HT-29 (cell line): Measurements from ENCODE around the gene ADARB2. TPM values are rescaled to one million over a fixed set of nuclear protein-coding genes. Genes with fewer than 3 reads are reported as not detected.

Experiments used
- DNase-seq: peaks from one replicate; pipeline ENCODE4 v3.0.0-alpha.2; 2015; ENCODE audit warnings: low spot score
- total RNA-seq: library from RNA; depleted of rRNA; stranded (reverse); fragments of >200 nt; shearing (Covaris generic); gene quantifications from 2 replicates; pipeline ENCODE4 v1.2.3, GENCODE V29; 2014

The ADARB2 gene
- total RNA-seq, 1 experiment from 2014 or later = not detected

DNA sequence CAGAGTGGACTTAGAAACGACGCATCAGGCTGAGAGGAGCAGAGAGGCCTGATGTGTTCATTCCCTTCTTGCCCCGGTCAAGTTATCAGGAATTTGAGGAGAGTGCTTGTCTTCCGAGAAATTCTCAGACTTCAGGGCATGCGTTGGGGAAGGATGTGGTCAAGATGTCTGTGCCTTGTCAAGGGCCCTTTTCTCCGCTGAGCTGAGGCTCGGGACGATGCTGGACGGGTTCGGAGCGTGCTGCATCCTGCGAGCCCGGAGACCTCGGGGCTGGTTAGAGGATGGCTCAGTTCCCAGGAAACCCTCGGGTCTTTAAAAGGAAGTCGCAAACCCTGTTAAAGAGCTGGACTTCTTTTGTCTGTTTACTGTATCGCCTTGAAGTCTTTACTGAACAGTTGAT is 325.4 kb downstream of the ADARB2 start:
- no peak for DNase-seq

DNA sequence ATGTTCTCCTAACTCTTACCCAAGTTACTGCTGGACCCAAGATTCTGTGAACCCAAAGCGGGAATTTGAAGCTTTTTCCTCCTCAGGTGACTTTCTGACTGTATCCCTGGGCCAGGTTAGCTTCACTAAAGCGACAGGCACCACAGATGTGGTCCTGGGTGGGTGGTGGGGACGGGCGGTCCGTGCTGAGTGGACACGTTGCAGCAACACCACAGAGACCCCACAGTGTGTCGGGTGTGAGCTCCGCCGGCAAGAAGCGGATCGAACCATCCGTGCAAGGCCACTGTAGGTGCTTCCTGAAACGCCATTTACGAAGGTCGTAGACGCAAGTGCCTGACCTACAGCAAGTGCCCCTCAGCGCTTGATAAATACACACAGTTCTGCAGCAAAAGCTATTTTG is 325.9 kb downstream of the ADARB2 start:
- no peak for DNase-seq

DNA sequence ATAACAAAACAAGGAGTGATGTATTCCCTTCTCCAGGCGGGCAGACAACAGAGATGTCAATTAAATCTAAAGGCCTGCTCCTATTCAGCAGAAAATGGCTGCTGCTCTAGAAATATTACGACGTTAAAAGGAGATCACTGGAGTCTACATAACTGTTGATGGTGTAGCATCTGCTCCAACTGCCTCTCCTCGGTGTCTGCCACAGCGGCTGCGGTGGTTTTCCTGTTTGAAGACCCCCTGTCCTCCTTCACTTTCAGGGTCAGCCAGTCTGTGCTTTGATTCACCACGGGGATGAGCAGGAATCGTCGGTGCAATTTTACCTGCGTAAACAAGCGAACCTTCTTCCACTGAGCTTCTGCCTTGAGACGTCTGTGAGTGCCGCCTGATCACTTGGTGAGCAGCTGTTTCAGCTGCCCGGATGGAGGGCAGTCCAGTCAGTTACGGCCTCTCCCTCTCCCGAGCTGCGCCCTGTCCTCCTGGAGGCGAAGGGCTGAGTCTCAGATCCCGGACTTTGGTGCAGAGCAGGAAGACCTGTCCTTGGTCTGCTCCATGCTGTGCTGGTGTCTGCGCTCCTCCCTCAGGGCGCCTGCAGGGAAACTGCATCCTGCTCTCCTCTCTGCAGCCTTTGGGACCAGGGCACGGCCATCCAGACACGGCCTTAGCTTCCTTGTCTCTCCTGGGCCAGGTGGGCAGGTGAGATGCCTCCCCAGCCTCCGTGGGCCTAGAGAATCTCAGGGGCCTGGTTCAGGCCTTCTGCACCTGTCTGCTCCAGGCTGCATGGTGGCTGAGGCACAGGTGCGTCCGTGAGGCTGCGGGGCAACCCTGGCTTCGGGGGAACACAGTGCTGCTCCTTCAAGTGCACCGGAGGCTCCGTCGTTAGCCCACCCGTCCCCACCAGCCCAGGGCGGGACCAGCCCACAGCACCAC is 326.6 kb downstream of the ADARB2 start:
- DNase-seq = no peak

DNA sequence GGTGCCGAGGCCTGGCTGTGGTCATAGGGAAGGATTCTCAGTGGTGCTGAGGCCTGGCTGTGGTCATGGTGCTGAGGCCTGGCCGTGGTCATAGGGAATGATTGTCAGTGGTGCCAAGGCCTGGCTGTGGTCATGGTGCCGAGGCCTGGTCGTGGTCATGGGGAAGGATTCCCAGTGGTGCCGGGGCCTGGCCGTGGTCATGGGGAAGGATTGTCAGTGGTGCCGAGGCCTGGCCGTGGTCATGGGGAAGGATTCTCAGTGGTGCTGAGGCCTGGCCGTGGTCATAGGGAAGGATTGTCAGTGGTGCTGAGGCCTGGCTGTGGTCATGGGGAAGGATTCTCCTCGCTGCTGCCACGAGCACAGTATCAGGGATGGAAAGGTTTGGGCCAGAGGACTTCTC is 327.3 kb downstream of the ADARB2 start:
- no peak for DNase-seq

DNA sequence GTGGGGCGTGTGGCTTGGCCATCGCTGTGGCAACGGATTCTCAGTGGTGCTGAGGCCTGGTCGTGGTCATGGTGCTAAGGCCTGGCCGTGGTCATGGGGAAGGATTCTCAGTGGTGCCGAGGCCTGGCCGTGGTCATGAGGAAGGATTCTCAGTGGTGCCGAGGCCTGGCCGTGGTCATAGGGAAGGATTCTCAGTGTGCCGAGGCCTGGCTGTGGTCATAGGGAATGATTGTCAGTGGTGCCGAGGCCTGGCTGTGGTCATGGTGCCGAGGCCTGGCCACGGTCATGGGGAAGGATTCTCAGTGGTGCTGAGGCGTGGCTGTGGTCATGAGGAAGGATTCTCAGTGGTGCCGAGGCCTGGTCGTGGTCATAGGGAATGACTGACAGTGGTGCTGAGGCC is 327.9 kb downstream of the ADARB2 start:
- no peak for DNase-seq

DNA sequence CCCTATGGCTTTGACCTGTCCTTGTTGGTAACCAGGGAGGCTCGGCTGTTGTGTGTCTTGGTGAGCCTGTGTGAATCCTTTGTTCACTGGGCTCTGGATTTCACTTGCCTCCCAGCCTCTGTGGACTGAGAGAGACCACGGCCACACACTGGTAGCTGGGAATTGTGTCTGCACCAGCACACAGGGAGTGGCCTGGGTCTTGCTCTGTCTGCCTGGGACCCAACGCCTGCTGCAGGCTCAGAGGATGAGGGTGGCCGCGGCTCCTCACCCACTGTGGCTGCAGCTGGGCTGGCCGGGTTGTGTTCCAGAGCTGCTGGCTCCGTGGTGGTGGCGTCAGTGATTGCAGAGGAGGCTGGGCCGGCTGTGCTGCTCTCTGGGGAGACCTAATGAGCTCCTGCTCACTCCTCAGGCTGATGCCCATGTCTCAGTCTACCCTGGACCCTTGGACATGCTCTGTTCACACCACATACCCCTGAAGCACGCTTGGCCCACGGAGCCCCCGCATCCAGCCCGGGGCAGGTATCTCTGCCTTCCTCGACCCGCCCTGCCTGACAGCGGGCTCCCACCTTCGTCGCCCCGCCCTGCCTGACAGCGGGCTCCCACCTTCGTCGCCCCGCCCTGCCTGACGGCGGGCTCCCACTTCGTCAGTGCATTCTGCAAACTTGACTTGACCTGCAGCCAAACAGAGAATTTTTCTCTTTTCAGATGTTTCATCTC is 328.5 kb downstream of the ADARB2 start:
- DNase-seq = no peak

DNA sequence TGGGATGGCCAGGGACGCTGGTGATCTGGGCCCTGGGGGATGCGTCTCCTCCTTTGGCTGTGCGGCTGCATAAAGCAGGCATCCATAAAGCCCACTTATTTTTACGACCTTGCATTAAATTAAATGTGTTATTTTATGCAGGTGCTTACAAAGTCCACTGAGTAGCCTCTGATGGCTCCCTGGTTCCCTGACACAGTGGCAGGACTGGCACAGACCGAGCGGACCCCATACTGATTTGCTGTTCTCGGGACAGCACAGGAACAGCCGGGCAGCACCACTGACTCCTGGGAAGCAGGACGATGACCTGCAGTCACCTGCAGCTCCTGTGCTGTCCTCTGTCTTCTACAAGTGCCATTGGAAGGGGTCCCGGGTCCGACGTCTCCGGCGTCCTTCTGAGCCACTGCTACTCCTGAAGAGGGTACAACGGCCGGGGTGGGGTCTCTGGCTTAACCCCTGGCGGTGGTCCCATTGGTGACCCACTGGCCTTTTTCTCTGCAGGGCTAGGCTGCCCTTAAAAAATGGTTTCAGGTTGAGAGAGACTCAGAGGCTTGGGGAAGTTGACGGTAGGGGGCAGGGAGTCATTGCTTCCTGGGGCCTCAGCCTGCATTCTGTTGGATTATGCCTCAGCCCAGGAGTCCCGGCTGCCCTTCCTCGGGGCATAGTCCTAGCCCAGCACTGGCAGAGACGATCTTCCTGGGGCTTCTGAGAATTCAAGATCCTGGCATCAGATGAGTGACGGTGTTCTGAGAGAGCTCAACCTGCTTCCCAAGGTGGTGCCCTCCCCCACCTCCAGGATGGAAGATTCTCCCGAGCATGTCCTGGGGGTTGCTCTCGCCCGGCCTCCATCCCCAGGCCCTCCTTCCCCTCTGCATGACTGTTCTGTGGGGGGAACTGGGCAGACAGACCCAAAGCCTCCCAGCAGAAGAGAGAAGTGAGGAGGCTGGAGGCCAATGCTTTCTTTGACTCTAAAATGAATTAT is 330.1 kb downstream of the ADARB2 start:
- DNase-seq = no peak

DNA sequence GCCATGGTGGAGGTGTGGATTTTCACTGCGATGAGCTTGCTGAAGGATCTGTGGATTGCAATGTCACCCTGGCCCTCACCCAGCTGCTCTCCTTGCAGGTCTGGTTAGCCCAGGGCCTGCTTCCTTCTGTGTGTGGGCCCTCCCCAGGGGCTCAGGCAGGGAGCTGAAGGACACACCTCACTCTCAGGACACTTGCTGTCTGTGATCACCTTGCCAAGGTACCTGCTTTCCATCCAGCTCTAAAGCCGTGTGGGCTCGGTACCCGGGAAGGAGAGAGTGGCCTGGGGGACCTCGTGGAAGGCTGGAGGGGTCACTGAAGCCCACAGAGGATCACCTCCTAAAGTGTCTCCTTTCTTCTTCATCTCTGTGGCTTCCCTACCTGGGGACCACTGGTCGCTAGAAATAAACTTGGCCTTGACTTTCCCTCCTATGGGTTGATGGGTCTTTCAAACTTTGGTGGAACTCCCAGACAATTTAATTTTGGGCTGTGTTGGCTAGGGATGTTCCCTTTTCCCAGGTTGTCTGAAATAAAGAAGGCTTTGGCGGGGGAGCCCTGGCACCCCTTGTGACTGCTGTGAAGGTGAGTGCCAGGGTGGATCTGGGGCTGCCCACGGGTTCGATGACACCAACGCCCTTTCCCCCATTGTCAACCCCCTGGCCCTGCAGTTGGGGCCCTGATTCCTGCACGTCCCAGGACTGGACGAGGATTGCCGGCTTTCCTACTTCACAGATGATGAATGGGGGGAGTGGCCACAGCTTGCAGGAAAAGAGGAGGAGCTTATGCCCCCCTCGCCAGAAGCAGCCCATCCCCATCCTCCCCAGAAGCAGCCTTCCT is 331.0 kb downstream of the ADARB2 start:
- DNase-seq = no peak

DNA sequence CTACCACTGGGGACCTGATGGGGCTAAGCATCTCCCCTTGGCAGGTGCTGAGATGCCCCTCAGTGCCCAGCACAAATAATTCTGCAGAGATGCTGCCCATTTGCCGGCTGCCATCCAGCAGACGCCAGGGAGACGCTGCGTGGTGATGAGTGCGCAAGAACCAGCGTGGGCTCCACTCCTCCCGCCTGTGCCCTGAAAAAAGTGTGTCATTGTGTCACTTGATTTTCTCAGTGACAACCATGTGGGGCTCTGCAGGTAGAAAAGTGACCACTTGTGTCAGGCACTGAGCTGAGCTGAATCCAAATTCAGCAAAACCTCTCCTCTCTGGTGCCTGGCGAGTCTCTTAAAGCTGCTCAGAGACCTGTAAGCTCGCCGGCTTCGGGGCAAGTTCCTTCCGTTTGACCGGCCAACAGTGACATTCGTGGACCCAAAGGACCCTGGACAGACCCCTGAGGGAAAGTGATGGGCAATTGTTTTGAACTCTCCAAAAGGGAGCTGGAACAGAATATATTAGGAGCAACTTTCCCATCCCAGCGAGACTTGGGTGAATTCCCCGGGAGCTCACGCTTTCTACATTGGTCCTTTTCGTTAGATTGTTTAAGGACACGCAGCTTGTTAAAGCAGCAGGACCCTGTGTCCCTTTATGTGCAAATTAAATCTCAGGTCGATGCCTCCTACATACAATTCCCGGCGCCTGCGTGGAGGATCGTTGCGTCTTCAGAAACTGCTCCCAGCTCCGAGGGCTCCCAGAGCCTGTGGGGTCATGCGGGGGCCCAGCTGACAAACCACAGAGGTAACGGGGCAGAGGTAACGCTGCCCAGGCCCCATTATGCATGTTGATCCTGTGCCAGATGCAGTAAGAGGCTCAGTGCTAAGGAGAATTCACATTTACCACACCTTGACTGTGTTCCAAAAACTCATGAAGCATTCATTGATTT is 332.7 kb downstream of the ADARB2 start:
- no peak for DNase-seq

DNA sequence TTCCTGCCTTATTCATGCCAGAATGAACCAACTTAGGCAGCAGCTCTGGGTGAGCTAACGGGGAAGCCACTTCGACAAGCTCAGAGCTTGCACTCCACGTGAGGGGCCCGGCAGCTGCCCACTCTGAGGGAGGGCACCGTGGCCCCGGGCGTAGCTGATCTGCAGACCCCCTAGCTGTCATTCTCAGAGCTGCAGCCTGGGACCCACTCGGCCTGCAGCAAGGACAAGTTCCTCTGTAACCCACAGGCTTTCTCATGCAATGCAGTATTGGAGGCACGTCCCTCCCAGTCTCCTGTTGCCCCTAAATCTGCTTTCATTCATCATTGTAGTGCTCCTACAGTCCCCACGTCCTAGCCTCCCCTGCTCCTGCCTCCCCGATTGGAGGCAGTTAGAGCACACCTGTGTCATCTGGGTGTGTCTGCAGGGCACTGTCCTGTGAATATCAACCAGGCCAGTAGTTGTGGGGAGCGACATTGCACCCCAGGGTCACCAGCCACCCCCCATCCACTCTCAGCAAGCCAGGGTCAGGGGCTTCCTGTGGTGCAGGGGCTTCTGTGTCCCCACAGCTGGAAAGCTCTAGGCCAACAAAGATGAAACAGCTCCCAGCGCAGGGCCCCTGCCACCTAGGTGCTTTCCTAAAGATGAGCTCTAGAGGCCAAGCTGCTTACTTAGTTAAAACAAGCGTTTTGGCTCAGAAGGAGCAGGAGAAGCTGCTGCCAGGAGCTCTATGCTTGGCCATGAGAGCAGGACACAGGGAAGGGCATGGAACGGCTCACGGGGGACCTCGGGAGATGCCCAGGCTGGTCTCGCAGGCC is 333.6 kb downstream of the ADARB2 start:
- DNase-seq = no peak

DNA sequence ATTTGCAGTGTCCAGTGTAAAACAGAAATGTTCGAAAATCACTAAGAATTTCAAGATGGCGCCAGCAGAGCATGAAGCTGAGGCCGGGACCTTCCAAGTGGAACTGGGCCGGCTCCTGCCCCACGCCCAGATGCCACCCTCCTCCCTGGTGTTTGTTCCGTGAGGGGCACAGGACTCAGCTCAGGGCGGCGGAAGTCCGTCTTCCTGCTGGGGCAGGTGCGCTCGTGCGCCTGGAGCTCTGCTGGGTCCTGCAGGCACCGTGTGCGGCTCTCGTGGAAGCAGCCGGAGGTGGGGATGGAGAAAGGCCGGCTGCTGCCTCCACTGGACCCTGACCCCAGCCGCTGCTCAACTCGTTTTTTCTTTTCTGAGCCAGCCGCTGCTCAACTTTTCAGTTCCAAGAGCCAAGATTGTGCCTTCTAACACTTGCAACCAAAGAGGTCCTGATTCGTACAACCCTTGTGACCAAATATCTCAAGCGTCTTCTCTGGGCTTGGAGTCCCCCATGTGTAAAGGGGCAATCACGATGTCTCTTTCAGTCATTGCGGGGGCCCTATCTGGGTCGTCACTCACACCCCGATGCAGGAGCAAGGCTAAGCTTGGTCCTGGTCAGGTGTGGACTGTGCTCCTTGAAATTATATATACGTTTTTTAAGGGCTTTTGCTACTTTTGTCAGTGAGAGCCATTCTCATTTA is 334.4 kb downstream of the ADARB2 start:
- no peak for DNase-seq

DNA sequence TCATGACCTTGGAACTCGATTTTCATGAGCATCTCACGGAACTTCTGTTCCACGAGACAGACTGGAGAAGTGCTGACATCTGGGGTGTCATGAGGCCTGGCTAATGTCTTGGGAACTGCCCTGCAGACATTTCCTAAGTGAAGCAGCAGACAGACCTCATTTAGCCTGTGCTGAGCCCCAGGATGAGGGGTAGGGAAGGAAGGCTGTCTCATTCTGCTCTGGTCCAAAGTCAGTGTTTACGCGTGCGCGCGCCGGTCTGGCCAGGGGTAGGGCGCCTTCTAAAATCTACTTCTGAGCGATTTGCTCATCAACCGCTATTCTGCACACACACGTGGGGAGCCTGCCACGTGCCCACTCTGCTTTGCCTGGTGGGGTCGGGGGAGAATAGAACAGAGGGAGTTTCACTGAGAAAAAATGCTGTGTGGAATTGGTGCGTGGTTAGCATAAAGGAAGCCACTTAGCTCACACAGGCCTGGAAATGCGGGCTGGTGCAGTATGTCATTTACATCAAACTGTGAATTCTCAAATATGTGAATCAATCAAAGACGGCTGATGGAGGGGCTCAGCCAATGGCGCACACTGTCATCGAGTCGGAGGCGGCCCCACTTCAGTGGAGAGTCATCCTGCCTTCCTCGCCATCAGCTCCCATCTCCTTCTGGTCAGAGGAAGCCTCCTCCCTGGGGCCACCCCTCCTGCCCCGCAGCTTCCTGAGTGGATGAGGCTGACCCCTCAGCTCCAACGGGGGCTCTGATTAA is 335.1 kb downstream of the ADARB2 start:
- no peak for DNase-seq

DNA sequence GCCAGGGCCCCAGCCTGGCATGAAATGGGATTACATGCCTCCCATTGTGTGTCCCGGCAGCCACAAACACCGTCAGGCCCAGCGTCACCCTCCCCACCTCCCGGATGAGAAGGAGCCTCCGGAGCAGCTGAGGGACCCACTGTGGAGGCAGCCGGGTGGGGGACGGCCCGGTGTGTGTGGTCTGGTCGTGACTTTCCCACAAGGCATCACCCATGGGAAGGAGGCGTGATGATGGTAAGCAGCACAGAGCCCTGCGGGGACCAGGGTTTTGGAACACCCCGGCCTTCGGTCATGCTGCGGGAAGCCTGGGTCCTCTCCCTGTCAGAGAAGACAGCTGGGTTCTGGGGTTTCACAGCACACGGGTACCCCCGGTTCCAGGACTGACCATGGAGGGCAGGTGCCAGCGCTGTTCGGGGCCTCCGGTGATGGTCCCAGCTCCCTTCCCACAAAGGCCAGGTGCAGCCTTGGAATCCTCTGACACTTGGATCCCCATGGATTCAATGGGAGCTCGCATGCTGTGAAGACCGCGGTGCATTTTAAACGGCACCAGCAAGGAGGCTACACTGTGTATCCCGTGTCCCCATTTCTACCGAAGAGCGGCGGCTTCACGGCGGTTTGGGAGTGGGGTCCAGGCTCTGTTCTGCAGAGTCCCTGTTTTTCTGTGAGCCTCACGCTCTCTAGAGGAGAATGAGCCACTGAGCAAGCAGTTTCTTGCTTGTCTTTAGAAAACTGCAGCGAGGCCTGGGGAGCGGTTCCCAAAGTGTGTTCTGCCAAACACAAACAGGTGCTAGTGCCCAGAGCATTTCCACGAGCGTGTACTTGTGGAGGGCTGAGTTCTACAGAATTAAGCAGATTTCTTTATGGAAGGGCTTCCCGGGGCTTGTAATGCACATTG is 336.0 kb downstream of the ADARB2 start:
- no peak for DNase-seq

DNA sequence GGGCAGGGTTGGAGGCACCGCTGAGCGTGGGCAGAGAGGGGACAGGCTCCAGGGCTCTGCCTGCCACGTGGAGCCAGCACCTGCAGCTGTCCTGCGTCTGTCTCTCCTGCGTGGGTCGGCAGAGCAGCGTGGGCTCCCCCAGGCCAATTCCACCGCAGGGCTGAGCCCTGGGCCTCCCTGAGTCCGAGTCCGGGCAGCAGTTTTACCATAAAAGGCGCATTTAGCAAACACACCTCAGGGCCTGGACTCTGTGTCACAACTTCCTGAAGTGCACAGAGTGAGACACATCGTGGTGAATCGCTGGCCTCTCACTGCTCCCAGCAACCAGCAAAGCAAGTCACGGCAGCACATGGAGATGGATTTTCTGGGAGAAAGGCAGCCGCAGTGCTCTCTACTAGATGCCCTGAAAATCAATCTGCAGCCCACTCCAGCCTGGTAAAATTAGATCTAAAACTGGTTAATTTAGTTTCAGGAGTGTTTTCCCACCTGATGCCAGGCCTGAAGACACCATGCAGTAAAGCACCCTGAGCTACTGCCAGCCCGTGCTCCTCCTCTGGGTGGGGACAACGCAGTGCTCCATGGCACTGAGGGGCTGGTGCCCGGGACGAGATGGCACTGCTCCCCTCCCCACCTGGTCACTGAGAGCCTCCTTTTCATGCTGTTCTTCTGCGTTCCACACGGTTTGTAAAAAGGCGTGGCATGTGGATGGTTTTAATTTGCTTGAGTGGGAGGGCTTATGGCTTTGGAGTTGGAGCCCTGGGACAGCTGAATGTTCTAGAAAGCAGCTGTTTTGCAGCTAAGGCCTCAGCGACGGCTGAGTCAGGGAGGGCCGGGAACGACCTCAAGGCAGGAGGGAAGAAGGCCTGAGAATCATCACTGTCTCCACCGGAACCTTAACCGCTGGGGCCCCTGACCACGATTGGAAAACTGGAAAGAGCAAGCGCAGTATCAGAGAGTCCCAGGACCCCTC is 336.9 kb downstream of the ADARB2 start:
- no peak for DNase-seq

DNA sequence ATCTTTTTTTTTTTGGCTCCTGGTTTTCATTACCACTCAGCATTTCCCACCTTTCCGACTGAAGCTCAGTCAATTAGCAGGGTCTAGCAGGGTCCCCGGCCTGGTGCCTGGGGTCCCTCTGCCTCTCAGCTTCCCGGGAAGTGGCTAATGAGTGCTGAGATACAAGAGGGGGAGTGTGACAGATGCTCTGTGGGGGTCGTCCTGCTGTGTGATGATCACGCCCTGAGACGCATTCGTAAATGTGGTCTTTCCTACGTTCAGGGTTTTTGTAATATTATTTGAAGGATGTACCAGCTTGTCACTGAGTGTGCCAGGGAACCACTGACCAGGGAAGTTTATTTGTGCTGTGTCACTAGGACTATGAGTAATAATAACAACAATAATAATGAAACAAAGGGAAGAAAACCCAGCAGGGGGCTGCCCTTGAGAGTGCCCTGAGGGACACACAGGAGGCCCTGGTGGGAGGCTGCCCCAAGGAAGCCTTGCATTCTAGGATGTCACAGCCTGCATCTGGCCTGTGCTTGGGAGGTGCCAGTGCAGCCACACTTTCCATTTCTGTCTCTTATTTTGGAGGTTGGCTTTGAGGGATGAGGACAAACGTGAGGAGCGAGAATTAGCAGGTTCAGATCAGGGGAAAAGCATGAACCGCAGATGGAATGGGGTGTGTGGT is 337.8 kb downstream of the ADARB2 start:
- no peak for DNase-seq
